GM18867 (cell line): ENCODE results near the gene TC2N.
"Not testable (repeated sequence)": the region's sequence is repeated elsewhere in the genome, so short reads cannot be mapped to it uniquely, and the experiment has no call there.

Experiments
- ATAC-seq: cut with Tn5 transposase; IDR thresholded peaks from one replicate; pipeline ENCODE4 v1.9.1; 2021; ENCODE audit warnings: mild to moderate bottlenecking, moderate library complexity; ENCODE audit not compliant: unreplicated experiment

TC2N gene

DNA sequence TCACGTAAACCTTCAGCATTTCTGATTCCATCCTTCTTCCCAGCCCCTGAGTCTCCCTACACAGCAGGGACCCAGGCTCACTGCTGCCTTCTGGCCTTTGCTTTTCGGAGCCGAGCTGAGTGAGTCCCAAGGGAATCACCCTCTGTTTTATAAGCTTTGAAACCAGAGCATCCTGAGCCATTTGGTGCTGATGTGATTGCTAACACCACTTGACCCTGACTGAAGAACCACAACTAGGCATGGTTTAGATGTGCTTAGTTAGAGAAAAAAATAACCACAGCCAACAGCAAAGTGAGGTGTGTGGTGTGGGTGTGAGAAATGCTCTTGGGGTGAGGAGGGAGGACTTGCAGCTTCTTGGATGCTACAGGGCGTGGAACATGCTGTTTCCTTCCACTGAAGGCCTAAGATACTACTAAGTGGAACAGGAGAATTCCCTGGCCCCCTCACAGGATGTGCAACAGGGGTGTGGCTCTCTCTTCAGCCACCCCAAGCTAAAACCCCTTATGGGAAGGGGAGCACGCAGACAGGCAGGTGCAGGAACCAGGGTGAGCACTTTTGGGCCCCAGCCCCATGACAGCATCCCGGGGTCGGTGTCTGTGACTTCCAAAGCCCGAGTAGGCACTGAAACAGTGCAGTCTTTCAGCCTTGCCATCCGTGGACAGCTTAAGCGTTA is at the start of gene TC2N:
Gene TC2N (minus strand): TSS at position 221 of the 673 bp plus-strand sequence. CDS start 53,767 bp downstream, outside the sequence.
- ATAC-seq, result peak; percentile 63

DNA sequence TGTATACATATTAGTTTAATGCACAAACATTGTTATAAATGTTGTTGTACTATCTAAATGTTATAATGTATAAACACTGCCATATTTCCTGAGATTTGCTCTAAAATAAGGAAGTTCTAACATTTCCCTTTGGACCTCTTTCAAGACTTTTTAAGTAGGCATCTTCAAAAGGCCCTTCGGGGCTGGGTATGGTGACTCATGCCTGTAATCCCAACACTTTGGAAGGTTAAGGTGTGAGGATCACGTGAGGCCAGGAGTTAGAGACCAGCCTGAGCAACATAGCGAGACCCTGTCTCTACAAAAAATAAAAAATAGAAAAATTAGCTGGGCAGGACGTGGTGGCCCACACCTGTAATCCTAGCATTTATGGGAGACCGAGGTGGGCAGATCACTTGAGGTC is 44.7 kb upstream of the TC2N start:
- no peak for ATAC-seq

DNA sequence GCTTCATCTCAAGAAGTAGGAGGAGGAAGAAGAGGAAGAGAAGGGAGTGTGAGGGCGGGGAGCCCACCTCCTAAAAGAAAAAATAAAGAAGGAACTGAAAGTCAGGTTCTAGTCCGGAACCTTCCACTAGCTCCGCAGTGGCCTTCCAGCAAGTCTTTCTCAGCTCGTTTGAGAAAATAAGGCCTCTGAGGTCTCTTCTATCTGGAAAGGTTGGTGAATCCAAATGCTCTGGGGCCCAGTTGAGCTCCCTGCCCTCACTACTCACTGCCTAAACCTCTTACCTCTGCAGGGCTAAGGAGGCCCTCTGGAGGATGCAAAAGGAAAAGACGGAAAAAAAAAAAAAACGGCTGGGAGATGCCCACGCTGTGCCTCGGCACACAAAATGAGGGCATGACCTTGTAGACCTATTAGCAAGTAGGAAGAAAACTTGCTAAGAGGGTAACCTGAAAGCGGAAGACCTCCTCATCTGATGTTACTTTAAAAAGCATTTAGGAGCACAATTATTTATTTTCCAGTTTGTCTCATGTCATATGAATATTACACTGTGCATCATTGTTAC is 44.2 kb upstream of the TC2N start:
- no peak for ATAC-seq

DNA sequence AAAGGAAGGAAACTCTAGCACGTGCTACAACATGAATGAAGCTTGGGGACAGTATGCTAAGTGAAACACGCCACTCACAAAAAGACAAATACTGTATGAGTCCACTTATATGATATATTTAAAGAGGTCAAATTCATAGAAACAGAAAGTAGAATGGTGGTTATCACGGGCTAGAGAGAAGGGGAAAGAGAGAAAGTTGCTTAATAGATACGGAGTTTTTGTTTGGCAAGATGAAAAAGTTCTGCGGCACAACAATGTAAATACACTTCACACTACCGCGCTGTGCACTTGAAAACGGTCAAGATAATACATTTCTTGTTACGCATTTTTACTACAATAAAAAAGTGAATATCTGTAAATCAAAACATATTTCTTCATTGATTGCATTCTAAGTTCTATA is 42.9 kb upstream of the TC2N start:
- ATAC-seq, result no peak

DNA sequence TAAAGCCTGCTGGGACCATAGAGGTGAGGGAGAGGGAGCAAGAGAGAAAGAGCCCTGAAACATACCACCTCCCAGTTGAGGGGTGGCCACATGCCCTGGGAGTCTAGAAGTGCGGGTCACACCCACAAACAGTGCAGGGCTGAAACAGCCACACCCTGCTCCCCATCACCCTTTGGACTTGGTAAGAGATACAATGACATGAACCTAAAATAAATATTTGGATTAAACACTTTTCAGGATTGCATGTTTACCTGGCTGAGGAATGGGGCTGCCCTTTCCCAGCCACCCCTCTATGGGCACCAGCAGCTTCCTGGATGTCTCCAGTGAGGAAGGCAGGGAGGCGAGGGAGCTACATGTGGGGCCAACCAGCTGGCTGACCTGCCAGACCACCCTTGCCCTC is 39.0 kb upstream of the TC2N start:
- ATAC-seq, result no peak

DNA sequence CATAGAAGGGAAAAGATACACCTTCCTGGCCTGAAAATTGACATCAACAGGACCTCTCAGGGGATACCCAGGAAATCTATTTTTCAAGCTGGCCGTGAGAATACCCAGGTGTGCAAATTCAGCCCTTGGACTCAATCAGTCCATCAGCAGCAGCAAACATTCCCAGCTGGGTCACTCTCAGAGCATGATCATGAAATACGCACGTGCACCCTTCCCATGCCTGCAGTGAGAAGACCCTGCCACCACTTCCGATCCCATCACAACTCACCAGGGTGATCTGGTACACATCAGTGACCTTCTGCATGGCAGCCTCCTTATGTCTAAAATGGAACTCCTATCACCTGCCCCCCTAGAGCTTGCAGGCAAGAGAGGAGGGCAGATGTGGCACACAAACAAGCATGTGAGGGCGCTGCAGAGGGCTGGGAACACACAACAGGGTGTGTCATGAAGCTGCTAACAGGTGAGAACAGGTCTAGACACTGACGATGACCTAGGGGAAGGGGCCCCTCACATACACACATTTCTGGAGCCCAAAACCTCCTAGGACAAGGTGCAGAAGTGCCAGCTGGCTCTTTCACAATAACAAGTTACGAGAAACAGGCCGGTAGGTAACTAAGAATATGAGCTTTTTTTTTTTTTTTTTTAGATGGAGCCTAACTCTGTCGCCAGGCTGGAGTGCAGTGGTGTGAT is 37.8 kb upstream of the TC2N start:
- no peak for ATAC-seq

DNA sequence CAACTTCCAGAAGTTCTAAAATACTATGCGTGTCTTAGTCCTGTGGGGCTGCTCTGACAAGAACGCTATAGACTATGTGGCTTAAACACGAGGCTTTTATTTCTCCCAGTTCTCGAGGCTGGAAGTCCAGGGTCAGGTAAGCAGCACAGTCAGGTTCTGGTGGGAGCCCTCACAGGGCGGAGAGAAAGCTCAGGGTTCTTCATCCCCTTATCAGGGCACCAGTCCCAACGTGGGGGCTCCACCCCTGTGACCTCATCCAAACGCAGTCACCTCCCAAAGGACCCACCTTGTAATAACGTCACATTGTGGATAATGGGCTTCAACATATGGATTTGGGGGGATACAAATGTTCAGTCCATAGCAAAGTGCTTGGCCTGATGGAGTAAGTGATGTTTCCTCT is 37.1 kb upstream of the TC2N start:
- no peak for ATAC-seq

DNA sequence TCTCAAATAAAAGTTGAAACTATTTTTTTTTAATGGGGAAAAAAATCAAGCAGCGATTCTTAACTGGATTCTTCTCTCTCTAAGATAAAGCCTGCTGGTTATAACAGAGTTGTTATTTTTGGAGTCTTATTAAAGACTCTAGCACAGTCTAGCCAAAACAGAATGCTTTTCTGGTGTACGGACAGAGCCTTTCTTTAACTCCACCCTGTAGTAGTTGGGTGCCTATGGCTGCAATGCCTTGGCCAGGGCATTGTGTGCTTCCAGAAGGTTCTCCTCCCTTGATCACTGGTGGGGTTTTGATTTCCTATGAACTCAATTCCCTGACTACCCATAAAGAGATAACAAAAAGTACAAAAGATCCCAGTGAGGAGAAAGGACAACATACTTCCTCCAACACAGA is 35.7 kb upstream of the TC2N start:
- no peak for ATAC-seq

DNA sequence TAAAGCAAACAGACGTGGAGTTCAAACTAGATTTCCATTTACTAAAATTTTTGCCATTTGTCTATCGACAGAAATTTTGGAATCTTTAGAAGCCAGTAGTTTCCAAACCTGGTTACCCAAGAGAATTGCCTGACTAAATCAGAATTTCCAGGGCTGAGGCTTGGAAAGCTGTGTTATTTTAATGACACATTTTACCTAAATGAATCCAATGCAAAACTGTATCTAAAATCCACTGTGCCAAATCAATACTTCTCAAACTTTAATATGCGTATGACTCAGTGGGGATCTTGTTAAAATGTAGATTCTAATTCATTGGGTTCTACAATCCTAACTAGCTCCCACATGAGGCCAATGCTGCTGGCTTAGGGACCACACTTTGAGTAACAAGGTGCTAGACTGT is 35.0 kb upstream of the TC2N start:
- ATAC-seq, result no peak

DNA sequence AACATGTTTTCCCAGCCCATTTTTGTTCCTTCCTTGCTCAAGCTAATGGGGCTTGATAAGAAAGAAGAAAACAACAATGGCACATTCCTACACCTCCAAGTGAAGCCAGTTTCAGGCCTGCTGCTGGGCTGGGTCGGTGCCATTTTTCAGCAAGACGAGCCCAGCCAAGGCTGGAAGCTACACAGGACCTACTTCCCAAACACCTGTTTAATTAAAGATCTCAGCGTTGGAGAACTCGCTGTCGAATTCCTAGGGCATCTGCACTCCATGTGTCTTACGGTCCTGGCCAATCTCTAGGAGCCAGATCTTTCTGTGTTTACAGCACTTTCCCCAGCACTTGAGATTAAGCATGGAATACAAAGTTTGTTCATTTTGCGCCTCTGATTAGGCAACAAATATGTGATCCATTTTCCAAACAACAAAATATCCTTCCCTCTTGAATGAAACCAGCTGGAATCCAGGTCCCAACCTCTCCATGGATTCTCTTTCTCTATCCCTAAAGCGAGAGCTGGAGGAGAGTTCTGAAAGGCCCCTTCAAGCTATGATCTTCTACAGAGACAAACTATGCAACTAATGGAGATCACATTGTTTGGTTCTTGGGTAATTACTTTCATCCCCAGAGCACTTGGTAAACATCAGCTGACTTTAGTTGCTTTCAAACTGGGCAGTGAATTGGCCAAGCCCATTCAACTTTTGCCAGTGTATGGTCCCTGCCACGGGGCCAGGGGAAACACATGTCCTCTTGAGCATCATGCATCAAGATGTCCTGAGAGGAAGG is 34.3 kb upstream of the TC2N start:
- no peak for ATAC-seq

DNA sequence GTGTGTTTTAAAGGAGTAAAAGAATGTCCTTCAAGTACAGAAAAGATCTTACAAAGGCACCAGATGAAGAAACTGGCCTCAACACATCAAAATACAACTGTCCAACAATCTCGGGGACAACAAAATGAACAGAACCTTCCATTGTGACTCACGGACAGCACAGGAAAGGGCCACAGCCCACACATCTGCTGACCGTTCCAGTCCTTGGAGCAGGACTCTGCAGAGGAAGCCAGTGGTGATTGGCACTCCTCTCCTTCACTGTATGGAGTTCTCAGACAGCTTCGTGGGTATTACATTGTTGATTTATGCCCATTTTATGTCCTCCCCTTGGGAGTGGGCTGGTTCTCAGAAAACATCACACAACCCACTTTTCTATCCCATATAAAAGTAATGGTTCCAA is 32.5 kb upstream of the TC2N start:
- no peak for ATAC-seq

DNA sequence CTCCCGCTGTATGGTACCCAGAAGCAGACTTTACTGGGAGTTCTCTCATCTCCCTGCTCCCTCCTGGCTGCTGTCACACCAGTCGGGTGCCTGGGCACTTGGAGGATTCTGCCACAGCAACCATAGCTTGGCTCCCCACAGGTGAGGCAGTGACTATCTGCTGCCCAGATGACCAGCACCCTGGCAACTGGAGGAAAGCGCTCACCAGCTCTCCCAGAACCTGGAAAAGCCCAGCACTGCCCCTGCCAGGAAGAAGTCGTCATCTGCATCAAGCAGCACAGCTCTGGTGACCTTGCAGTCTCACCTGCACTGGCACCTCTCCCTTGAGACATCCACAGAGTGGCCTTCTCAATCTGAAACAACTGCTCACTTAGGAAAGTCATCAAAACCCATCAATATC is 31.9 kb upstream of the TC2N start:
- no peak for ATAC-seq

DNA sequence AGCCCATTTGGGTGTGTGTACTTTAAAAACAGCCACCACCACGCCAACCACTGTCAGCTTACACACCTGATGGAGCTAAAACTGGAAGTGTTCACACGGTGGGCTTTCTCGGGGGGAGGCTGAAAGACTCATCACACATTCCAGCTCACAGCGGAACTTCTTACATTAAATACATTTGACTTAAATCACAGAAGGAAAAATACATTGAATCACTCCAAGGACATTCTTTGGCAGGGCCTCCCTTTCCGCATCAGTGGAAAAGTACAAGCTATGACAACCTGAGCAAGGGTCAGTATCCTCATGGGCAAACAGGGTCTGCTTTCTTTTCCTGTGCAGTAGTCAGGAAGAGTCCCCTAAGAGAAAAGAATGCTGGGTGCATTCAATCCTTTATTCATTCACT is 31.0 kb upstream of the TC2N start:
- no peak for ATAC-seq

DNA sequence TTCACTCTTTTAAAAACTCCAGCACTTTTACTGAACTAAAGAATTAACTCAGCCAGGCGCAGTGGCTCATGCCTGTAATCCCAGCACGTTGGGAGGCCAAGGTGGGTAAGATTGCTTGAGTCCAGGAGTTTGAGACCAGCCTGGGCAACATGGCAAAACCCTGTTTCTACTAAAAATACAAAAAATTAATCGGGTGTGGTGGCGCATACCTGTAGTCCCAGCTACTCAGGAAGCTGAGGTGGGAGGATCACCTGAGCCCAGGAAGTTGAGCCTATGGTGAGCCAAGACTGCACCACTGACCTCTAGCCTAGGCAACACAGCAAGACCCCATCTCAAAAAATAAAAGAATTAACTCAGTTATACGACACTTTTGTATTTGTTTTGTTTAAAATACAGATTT is 30.4 kb upstream of the TC2N start:
- ATAC-seq, result not testable (repeated sequence)

DNA sequence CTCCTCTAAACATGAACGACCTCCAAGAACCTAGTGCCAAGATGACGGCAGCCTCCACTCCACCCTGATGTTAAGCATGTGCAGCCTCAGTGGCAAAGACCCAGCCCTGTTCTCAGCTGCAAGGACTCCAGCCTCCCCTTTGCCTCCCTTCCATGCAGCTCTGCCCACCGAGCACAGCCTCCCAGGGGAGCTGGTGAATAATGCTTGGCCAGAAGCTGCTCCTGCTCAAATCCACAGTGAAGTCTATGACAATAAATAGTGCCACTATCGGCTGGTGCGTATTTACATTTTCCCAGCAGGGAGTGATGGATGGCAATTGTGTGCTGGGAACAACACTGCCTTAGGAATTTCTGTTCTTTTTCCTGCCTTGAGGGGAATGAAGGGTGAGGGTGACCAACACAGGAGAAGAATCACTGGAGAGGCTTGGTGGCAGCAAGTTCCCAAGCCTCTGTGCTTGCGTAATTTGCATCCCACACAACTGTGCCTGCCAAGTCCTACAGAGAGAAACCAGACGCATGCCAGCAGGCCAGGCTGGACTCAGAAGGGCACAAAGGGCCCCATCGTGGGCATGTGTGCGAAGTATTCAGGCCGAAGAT is 29.9 kb upstream of the TC2N start:
- ATAC-seq, result no peak

DNA sequence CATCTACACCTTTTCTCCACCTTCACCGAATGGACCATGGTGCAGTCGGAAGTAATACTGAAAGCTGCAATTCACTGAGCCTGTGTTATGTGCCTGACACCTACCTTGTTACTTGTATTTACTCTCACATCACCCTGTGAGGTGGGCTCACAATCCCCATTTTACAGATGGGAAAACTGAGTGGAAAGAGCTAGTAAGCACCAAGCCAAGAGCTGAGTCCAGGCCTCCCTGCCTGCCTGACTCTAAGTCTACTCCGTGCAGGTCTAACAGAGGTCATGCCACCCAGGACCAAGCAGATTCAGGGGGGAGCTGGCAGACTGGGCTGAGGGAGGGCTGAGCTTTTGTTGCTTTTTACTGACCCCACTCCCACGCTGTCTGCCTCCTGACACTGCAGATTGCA is 29.1 kb upstream of the TC2N start:
- no peak for ATAC-seq

DNA sequence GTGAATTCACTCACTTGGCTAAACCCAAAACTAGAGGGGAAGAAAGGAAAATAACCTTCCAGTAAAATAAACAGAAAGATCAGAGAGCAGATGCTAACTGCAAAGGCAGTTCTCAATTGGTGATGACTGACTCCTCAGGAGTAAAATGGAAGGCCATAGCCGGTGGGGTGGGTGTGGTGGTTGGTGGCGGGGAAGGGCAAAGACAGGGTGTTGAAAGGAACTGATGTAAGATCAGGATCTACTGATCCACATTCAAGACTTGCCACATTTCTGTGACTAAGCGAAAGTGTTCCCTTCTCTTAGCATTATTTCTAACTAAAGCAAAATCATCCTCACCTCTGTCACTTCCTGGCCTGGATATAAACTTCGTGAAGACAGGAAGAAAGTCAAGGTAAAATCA is 26.3 kb upstream of the TC2N start:
- no peak for ATAC-seq

DNA sequence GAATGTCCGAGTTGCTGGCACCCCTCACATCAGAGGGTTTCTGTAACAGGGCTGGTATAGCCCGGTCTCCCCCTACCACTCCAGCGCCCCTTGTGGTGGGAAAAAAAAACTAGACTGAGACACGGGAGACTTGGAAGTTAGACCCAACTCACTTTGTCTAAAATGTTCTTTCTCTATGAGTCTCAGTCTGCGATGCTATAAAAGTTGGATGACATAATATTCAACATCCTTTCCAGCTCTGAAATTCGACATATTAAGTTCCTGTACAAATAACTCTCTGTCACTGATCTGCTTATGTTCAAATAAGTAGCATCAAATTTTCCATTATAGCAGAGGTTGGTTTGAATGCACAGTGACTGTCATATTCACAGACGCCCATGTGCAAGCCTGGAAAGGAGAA is 25.7 kb upstream of the TC2N start:
- ATAC-seq, result no peak

DNA sequence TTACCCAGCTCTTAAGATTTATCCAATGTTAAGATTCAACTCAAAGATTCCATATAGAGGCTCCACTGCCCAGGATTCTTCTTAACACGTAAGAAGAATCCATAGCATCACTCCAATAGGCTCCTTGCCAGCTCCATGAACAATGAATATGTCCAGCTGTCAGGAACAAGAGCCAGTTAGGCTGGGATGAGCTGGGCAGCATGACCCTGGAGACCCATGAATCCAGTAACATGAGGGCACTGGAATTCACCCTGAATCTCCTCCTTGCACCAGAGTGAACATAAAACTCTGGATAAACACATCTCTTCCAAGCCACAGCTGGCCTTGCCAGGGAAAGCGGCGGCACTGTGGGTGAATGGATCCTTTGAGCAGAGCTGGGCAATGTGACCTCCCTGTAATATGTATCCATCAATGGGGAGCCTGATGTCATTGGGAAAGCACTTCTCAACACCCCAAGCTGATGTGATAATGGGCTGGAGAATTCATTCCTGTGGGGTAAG is 24.4 kb upstream of the TC2N start:
- no peak for ATAC-seq

DNA sequence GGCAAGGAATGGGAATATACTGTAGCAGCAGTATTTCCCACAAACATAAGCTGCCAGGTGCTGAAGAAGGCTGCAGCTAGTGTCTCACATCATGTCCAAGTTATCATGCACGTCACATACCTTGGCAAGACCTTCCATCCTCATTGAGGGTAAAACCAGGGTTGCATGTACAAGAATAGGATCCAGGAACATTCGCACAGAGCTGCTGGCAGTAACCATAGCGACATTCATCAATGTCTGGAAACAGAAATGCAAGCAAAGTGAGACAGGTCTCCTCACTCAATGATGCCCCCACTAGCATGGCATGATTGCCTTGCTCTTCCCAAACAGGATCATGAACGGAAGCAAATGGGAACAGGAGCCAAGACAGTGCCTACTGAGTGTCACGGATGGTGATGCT is 23.8 kb upstream of the TC2N start:
- ATAC-seq, result no peak

DNA sequence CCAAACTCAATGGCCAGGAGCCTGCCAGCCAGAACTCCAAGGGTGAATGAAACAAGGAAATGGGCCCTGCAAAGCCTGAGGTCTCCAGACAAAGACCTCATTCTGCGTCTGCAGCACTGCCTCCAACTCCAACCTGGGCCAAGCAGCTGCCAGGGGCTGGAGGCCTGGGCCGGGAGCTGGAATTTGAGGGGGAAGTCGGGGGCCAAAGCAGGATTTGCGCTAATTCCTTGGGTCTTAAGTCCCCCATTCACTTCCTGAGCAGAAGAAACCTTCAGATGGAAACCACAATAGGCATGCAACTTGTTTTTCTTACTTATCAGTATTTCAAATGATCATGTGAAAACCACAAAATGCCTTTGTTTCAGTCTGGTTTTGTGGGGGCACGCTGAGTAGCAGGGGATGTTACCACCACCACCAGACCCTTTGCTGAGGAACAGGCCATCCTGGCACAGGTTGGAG is 23.0 kb upstream of the TC2N start:
- ATAC-seq, result no peak
